GM18520 (cell line): ENCODE results near the gene KRTAP26-1.

Experiments
- ATAC-seq: cut with Tn5 transposase; IDR thresholded peaks from one replicate; pipeline ENCODE4 v1.9.1; 2021; ENCODE audit not compliant: unreplicated experiment

Gene KRTAP26-1, protein sequence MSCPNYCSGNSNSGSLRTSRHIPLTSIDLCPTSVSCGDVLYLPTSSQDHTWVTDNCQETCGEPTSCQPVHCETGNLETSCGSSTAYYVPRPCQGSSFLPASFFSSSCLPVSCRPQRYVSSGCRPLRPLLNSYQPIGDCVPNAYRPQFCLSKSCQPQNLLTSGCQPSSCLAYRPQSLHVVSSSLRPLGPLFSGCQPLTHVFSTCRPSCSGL

GRCh38 chr21:30320215-30320614, at the start of gene KRTAP26-1:
Gene KRTAP26-1, minus strand, starts transcription at chr21:30320315. Its CDS starts 280 bp downstream, at chr21:30320035.
- no peak for ATAC-seq

- ATAC-seq: no peak
Measured at GRCh38 chr21:30355906-30356305, 35.8 kb upstream of the KRTAP26-1 start.

DNA sequence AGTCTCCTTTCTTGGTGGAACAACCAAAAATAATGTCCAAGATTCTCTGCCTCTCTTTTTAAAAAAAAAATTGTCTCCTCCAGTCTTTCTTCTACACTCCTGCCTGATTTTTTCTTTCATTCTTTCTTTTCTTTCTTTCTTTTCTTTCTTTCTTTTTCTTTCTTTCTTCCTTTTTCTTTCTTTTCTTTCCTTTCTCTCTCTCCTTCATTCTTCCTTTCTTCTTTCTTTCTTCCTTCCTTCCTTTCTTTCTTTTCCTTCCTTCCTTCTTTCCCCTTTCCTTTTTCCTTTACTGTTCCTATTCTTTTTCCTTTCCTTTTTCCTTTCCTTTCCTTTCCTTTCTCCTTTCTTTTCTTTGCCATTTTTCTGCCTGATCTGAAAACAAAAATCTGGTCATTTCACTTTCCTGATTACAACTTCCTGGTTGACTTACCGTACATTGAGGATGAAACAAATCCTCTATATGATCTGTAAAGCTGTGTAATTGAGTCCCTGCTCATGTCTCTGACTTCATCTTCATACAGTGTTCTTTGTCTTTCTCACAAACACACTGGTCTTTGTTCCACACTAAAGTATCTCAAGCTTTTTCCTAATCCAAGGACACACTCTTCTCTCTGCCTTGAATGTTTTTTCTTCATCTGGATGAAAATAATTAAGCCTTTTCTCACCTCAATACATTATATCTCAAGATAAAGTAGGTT, 34.3 kb upstream of the KRTAP26-1 start:
- ATAC-seq: no peak

DNA sequence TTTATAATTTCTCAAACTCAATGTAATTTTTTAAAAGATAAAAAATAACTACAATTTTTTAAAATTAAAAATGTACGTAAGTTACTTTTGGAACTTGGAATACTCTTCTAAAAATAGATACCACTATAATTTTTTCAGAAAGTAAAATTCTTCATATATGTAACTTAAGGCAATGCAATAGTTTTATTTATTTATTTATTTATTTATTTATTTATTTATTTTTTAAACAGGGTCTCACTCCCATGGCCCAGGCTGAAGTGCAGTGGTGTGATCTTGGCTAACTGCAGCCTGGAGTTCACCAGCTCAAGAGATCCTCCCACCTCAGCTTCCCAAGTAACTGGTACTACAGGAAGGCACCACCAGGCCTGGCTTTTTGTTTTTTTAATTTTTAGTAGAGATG, 31.4 kb upstream of the KRTAP26-1 start:
- no peak for ATAC-seq

GRCh38 chr21:30349572-30349971, 29.5 kb upstream of the KRTAP26-1 start:
- no peak for ATAC-seq

GRCh38 chr21:30348506-30348905, 28.4 kb upstream of the KRTAP26-1 start, which contains the start of gene KRTAP23-1:
Gene KRTAP23-1, minus strand, starts transcription at chr21:30348606. Its CDS starts 0 bp downstream, at chr21:30348606.
- ATAC-seq: no peak

DNA sequence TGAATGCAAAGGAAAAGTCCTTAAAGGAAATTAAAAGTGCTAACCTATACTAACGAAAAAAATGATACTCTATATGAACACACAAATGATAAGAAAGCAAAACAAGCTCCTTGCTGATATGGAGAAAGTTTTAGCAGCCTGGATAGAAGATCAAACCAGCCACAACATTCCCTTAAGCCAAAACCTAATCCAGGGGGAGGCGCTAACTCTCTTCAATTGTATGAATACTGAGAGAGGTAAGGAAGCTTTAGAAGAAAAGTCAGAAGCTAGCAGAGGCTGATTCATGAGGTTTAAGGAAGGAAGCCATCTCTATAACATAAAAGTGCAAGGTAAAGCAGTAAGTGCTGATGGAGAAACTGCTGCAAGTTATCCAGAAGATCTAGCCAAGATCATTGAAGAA, 24.9 kb upstream of the KRTAP26-1 start:
- ATAC-seq: no peak

- no peak for ATAC-seq
Measured at GRCh38 chr21:30340714-30341573, 20.8 kb upstream of the KRTAP26-1 start.

- no peak for ATAC-seq
Measured at GRCh38 chr21:30338717-30339116, 18.6 kb upstream of the KRTAP26-1 start.

- no peak for ATAC-seq
Measured at GRCh38 chr21:30337772-30338171, 17.7 kb upstream of the KRTAP26-1 start.

GRCh38 chr21:30337276-30337744, 17.2 kb upstream of the KRTAP26-1 start, which contains the start of gene KRTAP27-1:
Gene KRTAP27-1, minus strand, starts transcription at chr21:30337694. Its CDS starts 26 bp downstream, at chr21:30337668.
- no peak for ATAC-seq

DNA sequence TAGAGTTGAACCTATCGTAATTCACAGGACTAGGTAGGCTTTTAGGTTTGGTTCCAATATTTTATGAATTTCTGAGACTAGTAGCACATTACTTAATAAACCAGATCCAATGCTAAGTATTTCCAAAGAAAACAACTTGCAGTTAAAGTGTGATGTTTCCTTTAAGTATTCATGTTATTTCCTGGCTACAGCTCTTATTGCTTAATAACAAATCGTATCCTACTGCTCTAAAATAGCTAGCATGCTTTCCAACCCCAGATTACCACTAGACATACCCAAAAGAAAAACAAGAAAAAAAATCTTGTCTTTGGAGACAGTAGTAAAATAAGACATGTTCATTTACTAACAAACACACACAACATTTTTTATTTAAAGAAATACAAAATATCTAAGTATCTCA, 16.5 kb upstream of the KRTAP26-1 start:
- no peak for ATAC-seq

DNA sequence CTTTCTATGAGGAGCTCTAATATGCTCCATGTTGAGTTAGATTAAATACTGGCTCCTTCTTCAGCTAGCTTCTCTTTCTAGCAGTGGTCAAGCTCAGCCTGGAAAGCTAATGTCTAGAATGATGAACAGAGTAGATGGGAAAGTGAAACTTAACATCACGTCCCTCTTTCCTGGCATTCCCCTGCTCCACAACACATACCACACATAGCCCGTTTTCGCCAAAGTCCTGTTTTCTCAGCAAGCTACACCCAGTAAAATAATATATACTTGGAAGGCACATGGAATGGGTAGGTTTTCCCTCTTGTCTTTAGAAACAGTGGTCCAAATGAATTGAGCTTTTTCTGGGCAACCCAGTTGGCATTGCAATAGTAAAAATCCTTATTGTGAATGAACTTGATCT, 13.6 kb upstream of the KRTAP26-1 start:
- no peak for ATAC-seq

DNA sequence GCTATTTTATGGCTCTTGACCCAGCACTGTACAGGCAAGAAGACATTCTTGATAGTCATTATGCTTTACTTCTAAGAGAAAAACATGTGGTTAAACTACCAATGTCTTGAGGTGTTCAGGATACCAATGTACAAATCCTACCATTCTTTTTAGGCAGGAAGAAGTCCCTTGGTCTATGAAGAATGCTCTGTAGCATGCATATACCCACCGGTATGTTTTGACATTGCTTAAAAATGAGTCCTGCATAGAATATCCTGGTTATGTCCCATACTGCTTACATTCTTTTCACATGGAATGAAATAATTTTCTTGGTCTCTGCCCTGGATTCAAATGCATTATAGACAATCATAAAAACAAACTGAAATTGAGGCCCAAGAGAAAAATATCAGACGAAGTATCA, 12.6 kb upstream of the KRTAP26-1 start:
- ATAC-seq: no peak

DNA sequence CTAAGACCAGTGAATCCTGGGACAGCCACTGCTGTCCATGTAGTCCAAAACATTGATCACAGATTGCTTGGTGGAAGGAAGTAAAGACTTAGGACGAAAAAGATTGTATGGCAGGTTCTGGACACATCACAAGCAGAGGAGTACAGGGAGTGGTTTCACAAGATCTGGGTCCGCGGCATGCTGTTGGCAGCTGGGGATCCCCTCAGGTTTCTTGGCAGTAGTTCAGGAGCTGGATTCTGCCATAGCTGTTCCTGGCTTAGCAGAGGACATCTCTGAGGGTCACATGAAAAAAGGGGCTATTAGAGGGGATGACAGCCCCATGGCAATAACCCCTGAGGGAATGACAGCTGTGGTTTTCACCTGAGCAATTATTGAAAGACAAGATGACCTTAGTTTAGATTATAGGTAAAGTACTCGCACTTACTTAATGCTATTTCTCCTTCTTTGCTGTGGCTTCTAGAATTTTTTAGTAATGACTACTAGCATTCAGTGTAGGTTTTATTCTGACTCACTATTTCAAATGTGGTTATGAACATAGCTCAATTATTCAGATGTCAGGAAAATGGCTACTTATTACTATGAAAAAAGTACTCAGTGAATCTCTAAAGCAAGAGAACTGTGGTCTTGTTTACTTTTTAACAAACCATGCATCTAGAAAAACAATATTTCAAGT, 9.2 kb upstream of the KRTAP26-1 start:
- no peak for ATAC-seq

- ATAC-seq: no peak
Measured at GRCh38 chr21:30326390-30326789, 6.3 kb upstream of the KRTAP26-1 start.

- no peak for ATAC-seq
Measured at GRCh38 chr21:30315701-30316100, 4.4 kb downstream of the KRTAP26-1 start.

- ATAC-seq: no peak
Measured at GRCh38 chr21:30306884-30307283, 13.2 kb downstream of the KRTAP26-1 start.

DNA sequence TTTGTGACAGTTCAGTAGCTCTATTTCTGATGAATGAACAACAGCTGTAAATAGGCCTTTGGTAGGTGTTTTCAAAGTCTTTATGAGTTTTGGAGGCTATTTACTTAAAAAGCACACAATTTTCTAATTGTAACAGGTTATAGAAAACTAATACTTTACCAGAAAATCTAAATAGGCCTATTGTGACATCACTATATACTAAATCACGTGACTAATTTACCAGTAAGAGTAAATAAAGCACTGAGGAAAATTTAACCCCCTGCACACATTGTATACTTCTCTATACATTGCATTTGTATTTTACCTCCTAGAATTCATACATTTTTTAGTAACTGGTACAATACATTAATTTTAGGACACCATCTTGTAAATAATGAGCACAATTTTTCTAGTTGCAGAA, 15.0 kb downstream of the KRTAP26-1 start:
- ATAC-seq: no peak

GRCh38 chr21:30289215-30289614, 30.9 kb downstream of the KRTAP26-1 start, which contains the start of gene KRTAP25-1:
Gene KRTAP25-1, minus strand, starts transcription at chr21:30289514. Its CDS starts 24 bp downstream, at chr21:30289490.
- no peak for ATAC-seq

- ATAC-seq: no peak
Measured at GRCh38 chr21:30282850-30283249, 37.3 kb downstream of the KRTAP26-1 start, which contains the start of gene KRTAP24-1. Gene KRTAP24-1, minus strand, starts transcription at chr21:30282950. Its CDS starts 18 bp downstream, at chr21:30282932.
